Measurements from ENCODE around the gene MVB12B.

The MVB12B gene

DNA sequence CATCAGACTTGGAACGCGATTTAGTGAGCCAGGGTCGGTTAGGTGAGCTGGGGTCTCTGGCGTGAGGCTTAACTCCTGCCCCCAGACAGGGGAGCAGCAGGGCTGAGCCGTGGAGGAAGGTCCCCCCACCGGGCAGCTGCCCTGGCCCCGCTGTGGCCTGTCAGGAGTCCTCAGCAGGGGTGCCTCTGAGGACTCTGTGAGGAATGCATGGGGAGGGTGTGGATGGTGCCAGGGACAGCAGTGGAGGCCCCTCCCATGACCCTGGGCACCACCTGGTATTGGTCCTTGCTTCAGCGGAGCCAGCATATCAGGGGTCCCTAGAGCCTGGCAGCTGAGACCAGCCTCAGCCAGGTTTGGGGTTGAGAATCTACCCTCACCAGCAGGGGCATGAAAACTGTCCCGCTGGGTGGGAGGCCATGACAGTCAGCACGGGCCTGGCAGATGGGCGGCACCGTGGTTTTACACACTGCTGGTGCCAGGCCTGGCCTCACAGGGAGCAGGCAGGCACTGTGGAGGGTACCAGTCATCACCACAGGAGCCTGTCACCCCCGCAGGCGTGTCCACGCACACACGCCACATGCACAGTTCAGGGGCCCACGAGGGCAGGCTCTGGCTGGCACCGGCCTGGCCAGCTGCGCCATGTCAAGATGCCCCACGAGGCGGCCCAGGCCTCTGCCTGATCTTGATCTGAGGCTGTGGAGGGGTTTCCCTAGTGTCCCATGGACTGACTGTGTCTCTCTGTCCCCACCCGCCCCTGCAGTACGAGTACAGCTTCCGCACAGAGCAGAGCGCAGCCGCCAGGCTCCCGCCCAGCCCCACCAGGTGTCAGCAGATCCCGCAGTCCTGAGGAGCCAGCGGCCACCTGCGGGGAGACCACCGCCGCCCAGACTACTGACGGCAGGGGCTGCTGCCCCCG is 176.0 kb downstream of the MVB12B start:
- TF ChIP-seq FOXM1 (IDR thresholded peaks at IDR 0.05; ENCODE audit: borderline replicate concordance, low read depth) (no peak), ZBTB7A (IDR thresholded peaks at IDR 0.05; ENCODE audit: low read depth) (no peak), TCF12 (IDR thresholded peaks at IDR 0.05; ENCODE audit: low read depth) (no peak), NFIC (IDR thresholded peaks at IDR 0.05) (no peak), TAF1 (IDR thresholded peaks at IDR 0.05; ENCODE audit: low read depth) (no peak), CEBPB (IDR thresholded peaks at IDR 0.05) (no peak), TEAD4 (IDR thresholded peaks at IDR 0.05) (no peak), RAD21 (IDR thresholded peaks at IDR 0.05; ENCODE audit: low read depth) (no peak), YY1 (IDR thresholded peaks at IDR 0.05; ENCODE audit: low read depth) (no peak), EGR1 (IDR thresholded peaks at IDR 0.05) (no peak), EP300 (IDR thresholded peaks at IDR 0.05; ENCODE audit: borderline replicate concordance) (no peak), CREB1 (IDR thresholded peaks at IDR 0.05; ENCODE audit: low read depth) (no peak)
- TF ChIP-seq, protein P1, sequence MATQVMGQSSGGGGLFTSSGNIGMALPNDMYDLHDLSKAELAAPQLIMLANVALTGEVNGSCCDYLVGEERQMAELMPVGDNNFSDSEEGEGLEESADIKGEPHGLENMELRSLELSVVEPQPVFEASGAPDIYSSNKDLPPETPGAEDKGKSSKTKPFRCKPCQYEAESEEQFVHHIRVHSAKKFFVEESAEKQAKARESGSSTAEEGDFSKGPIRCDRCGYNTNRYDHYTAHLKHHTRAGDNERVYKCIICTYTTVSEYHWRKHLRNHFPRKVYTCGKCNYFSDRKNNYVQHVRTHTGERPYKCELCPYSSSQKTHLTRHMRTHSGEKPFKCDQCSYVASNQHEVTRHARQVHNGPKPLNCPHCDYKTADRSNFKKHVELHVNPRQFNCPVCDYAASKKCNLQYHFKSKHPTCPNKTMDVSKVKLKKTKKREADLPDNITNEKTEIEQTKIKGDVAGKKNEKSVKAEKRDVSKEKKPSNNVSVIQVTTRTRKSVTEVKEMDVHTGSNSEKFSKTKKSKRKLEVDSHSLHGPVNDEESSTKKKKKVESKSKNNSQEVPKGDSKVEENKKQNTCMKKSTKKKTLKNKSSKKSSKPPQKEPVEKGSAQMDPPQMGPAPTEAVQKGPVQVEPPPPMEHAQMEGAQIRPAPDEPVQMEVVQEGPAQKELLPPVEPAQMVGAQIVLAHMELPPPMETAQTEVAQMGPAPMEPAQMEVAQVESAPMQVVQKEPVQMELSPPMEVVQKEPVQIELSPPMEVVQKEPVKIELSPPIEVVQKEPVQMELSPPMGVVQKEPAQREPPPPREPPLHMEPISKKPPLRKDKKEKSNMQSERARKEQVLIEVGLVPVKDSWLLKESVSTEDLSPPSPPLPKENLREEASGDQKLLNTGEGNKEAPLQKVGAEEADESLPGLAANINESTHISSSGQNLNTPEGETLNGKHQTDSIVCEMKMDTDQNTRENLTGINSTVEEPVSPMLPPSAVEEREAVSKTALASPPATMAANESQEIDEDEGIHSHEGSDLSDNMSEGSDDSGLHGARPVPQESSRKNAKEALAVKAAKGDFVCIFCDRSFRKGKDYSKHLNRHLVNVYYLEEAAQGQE (IDR thresholded peaks at IDR 0.05; ENCODE audit: low read depth): no peak
- TF ChIP-seq, protein P2, sequence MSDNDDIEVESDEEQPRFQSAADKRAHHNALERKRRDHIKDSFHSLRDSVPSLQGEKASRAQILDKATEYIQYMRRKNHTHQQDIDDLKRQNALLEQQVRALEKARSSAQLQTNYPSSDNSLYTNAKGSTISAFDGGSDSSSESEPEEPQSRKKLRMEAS (IDR thresholded peaks at IDR 0.05): no peak
- TF ChIP-seq, protein P3, sequence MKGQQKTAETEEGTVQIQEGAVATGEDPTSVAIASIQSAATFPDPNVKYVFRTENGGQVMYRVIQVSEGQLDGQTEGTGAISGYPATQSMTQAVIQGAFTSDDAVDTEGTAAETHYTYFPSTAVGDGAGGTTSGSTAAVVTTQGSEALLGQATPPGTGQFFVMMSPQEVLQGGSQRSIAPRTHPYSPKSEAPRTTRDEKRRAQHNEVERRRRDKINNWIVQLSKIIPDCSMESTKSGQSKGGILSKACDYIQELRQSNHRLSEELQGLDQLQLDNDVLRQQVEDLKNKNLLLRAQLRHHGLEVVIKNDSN (IDR thresholded peaks at IDR 0.05): no peak

GRCh38 chr9:126503333-126504085 is 176.9 kb downstream of the MVB12B start:
- TF ChIP-seq, protein P1 (IDR thresholded peaks at IDR 0.05; ENCODE audit: low read depth): no peak
- TF ChIP-seq FOXM1 (IDR thresholded peaks at IDR 0.05; ENCODE audit: borderline replicate concordance, low read depth) (no peak), YY1 (IDR thresholded peaks at IDR 0.05; ENCODE audit: low read depth) (no peak), RAD21 (IDR thresholded peaks at IDR 0.05; ENCODE audit: low read depth) (no peak), EGR1 (IDR thresholded peaks at IDR 0.05) (no peak), ZBTB7A (IDR thresholded peaks at IDR 0.05; ENCODE audit: low read depth) (no peak), TEAD4 (IDR thresholded peaks at IDR 0.05) (no peak)

DNA sequence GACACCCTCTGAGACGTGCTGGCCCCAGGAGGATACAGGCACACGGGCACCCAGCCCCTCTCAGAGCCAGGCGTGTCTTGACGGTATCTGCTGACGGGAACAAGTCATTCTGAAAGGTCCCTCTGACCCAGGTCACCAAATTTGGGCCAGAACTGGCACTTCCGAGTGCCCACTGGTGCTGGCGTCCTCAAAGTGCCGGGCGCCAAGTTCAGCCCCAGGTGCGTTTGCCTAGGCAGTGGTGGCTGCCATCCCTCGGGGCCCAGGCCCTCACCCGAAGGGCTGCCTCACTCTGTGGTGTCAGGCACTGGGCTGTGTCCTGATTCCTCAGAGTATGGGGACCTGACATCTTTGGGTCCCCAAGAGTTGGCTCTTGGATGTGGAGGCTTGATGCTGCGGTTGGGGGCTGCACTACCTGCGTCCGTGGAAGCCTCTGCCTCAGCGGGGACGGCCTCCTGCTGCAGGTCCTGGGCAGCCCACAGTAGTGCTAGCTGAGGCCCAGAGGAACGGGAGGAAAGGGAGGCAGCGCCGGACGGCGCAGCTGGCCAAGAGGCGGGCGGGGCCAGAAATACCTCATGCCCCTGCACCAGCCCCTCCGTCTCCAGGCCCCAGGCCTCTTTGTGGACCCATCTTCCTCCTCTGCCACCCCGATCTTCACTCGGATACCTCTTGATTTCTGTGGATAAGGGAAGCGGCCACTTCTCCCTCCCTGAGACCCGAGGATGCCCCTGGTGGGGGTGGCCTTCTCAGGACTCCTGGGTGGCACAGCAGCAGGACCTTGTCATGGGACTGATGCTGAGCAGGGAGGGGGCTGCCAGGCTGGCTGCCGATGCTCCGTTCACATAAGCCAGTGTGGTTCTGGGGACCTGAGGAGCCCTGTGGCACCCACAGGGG is 177.7 kb downstream of the MVB12B start:
- no peak for TF ChIP-seq CEBPB (IDR thresholded peaks at IDR 0.05)
- no peak for TF ChIP-seq TAF1 (IDR thresholded peaks at IDR 0.05; ENCODE audit: low read depth)
- TF ChIP-seq YY1 (IDR thresholded peaks at IDR 0.05; ENCODE audit: low read depth): no peak
- TF ChIP-seq RAD21 (IDR thresholded peaks at IDR 0.05; ENCODE audit: low read depth): no peak
- TF ChIP-seq, protein P3 (IDR thresholded peaks at IDR 0.05): no peak
- TF ChIP-seq EGR1 (IDR thresholded peaks at IDR 0.05): no peak
- TF ChIP-seq, protein P2 (IDR thresholded peaks at IDR 0.05): no peak
- TF ChIP-seq, protein P1 (IDR thresholded peaks at IDR 0.05; ENCODE audit: low read depth): no peak
- no peak for TF ChIP-seq ZBTB7A (IDR thresholded peaks at IDR 0.05; ENCODE audit: low read depth)
- TF ChIP-seq FOXM1 (IDR thresholded peaks at IDR 0.05; ENCODE audit: borderline replicate concordance, low read depth): no peak
- no peak for TF ChIP-seq TEAD4 (IDR thresholded peaks at IDR 0.05)

All from Ishikawa (cell line).